ENCODE results near the gene SYNRG. TPM values are rescaled to one million over a fixed set of nuclear protein-coding genes. Genes with fewer than 3 reads are reported as not detected.
"Not testable (repeated sequence)": the region's sequence is repeated elsewhere in the genome, so short reads cannot be mapped to it uniquely, and the experiment has no call there.

SYNRG gene
- total and polyA plus RNA-seq, 8 donors: 37.1 to 48.4 (median 42.1) TPM

- Histone ChIP-seq H3K27ac (no peak overlapping the region), H3K9me3 (no peaks in the 10 kb centered on the region), H3K36me3 (peaks cover 0 to 32% of the 10 kb centered on the region in 2 donors), H3K4me1 (peaks cover 12 to 35% of the 10 kb centered on the region in 2 donors), H3K4me3 (no peak overlapping the region), H3K27me3 (no peaks in the 10 kb centered on the region)
- no peak for TF ChIP-seq CTCF (IDR thresholded peaks at IDR 0.05)
- no peak for ATAC-seq
- DNase-seq: no peak
- intact Hi-C loops (cut with DNase I): no loop called here
These were observed 1.8 kb upstream of the SYNRG start for GRCh38 chr17:37610971-37611370.

GRCh38 chr17:37610041-37610420, 813 bp upstream of the SYNRG start:
- DNase-seq; H3K9me3 ChIP-seq; intact Hi-C loops (cut with DNase I); ATAC-seq; H3K27me3 ChIP-seq: not testable (repeated sequence)
- H3K36me3 ChIP-seq: peaks cover 0 to 29% of the 10 kb centered on the region in 2 donors
- H3K4me1 ChIP-seq: peaks cover 12 to 44% of the 10 kb centered on the region in 2 donors
- peak overlapping the region; percentile 83 to 89 for H3K4me3 ChIP-seq
- H3K27ac ChIP-seq: peak overlapping the region; percentile 88 to 94

DNA sequence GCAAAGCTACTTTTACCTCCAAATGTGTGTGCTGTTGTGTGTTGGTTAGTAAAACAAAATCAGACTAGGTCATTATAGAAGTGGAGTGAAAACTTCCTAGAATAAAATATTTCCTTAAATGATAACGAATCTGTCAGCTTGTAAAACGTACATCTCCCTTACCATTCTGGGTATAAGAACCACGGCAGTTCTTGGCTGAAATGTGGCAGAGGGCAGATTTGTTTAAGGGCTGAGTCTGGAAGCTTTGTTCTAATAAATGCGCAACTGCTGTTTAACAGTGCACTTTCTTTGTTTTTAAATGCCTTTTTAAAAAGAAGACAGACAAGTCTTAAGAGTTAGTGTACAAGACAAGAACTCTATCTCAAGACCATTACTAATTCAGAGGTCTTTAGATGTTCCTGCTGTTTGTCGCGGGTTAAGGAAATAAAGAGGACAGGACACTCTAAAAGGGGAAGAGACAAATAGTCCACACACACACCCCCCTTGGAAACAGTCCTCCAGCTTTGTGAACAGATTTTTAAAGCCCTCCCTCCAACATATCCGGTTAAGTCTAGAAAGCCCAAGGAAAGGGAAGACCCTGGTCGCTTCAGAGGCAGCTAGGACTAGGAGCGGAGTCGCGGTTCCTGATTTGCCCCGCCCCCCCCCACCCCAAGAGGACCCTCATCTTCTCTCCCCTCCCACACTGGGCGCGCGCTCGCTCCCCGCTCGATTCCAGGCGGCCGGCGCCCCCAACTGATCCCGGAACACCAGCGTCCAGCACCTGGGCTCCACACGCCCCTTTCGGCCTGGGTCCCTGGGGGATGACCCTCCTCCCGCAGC, 658 bp downstream of the SYNRG start:
- H3K9me3 ChIP-seq: no peaks in the 10 kb centered on the region
- intact Hi-C loops (cut with DNase I): no loop called here
- peak in 2 of 4 donors; percentile 4 to 60 for DNase-seq
- peaks cover 0 to 14% of the 10 kb centered on the region in 2 donors for H3K36me3 ChIP-seq
- peak overlapping the region; percentile 83 to 89 for H3K4me3 ChIP-seq
- H3K27me3 ChIP-seq: no peaks in the 10 kb centered on the region
- TF ChIP-seq CTCF (IDR thresholded peaks at IDR 0.05): no peak
- peak overlapping the region; percentile 88 to 94 for H3K27ac ChIP-seq
- peak; percentile 44 for ATAC-seq
- peaks cover 12 to 50% of the 10 kb centered on the region in 2 donors for H3K4me1 ChIP-seq

DNA sequence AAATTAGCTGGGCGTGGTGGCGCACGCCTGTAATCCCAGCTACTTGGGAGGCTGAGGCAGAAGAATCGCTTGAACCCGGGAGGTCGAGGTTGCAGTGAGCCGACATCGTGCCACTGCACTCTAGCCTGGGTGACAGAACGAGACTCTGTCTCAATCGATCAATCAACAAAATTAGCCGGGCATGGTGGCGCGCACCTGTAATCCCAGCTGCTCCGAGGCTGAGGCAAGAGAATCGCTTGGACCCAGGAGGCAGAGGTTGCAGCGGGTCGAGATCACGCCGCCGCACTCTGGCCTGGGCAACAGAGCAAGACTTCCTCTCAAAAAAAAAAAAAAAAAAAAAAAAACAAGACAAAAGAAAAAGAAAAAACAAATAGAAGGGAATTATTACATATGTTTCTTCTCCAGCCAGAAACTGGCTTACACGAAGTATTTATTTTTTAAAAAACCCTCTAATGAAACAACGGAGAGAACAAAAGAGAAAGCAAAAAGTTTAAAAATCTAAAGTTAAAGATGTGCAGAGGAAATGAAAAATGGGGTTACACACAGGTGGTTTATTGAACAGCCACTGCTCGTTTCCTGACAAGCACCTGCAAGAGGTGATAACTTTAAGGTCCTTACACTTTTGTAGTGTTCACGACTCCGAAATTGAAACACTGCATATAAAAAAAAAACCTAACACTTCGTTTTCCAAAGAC, 1.4 kb downstream of the SYNRG start:
- ATAC-seq: no peak
- peaks cover 0 to 8% of the 10 kb centered on the region in 2 donors for H3K36me3 ChIP-seq
- intact Hi-C loops (cut with DNase I): no loop called here
- peak overlapping the region in 1 of 2 donors; percentile 88 for H3K27ac ChIP-seq
- no peaks in the 10 kb centered on the region for H3K9me3 ChIP-seq
- peak overlapping the region; percentile 83 to 89 for H3K4me3 ChIP-seq
- peaks cover 12 to 50% of the 10 kb centered on the region in 2 donors for H3K4me1 ChIP-seq
- no peaks in the 10 kb centered on the region for H3K27me3 ChIP-seq
- DNase-seq: no peak
- TF ChIP-seq CTCF (IDR thresholded peaks at IDR 0.05): no peak

DNA sequence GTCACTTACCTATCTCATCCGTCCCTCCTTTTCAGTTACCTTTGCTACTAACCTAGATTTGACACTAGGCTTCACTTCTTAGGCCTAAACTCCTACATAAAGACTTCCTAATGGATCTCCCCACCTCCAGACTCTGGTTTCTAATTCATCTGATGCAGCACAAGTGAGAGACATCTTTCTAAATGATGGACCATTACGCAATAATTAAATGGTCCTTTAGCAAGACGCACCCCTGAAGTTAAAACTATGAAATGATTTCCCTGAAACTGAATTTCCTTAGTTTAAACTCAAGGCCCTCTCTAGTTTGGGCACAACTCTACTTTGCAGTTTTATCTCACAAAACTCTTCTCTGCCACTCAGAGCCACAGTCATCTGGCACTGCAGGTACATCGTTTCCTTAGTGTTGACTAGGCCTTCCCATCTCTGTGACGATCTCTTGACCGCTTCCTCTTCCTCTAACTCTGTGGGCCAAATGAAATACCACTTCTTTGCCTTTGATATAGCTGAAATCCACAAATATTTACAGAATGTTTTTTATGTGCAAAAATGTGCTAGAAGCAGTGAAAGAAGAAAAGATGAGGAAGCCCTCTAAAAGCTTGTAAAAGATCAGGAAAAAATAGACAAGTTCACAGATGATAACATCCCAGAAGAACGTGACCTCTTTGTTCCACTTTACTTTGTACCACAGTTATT, 3.3 kb downstream of the SYNRG start:
- Histone ChIP-seq H3K9me3 (no peaks in the 10 kb centered on the region), H3K4me1 (peaks cover 12 to 50% of the 10 kb centered on the region in 2 donors), H3K27me3 (no peaks in the 10 kb centered on the region), H3K36me3 (peaks cover 0 to 6% of the 10 kb centered on the region in 2 donors), H3K4me3 (no peak overlapping the region), H3K27ac (peak overlapping the region in 1 of 2 donors; percentile 24)
- ATAC-seq: no peak
- no peak for DNase-seq
- intact Hi-C loops (cut with DNase I): no loop called here
- no peak for TF ChIP-seq CTCF (IDR thresholded peaks at IDR 0.05)

Measured in left lung (tissue), 10 donors.